HG02763 (cell line): ENCODE data around the gene RPS6KB1.
A peak's percentile ranks its signal among the peaks of the same experiment; 100 is the strongest.
"Not testable (repeated sequence)": the region's sequence is repeated elsewhere in the genome, so short reads cannot be mapped to it uniquely, and the experiment has no call there.

Source experiments
- ATAC-seq: cut with Tn5 transposase; IDR thresholded peaks from one replicate; pipeline ENCODE4 v1.9.1; 2021; ENCODE audit warnings: mild to moderate bottlenecking, moderate library complexity; ENCODE audit not compliant: unreplicated experiment

RPS6KB1 gene

DNA sequence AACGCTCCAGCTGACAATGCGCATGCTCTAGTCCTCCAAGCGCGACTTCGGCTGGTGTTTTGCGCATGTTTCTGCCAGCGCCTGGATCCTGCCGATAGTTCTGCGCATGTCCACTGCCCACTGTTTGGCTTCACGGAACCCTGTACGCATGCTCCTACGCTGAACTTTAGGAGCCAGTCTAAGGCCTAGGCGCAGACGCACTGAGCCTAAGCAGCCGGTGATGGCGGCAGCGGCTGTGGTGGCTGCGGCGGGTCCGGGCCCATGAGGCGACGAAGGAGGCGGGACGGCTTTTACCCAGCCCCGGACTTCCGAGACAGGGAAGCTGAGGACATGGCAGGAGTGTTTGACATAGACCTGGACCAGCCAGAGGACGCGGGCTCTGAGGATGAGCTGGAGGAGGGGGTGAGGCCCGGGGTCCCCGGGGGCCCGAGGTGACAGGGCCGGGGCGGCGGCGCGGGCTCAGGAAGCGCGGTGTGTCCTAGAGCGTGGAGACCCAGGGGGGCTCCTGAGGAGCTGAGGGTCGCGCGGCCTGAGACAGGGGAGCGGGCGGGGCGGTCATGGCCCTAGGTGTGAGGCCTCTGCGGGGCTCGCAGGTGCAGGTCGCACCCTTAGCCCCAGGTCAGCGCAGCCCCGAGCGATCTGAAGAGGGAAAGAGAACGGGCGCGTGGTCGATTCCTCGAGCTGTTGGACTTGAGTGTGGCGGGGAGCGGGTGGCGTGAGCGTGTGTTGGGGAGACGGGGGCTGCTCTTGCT is at the start of gene RPS6KB1, which contains the start of gene TUBD1:
Gene RPS6KB1 (plus strand): TSS at position 198 of the 752 bp plus-strand sequence. CDS start 64 bp downstream, at position 262.
Gene TUBD1 (minus strand): TSS at position 20 of the 752 bp plus-strand sequence. CDS start 1,941 bp downstream, outside the sequence.
- peak; percentile 90 for ATAC-seq

DNA sequence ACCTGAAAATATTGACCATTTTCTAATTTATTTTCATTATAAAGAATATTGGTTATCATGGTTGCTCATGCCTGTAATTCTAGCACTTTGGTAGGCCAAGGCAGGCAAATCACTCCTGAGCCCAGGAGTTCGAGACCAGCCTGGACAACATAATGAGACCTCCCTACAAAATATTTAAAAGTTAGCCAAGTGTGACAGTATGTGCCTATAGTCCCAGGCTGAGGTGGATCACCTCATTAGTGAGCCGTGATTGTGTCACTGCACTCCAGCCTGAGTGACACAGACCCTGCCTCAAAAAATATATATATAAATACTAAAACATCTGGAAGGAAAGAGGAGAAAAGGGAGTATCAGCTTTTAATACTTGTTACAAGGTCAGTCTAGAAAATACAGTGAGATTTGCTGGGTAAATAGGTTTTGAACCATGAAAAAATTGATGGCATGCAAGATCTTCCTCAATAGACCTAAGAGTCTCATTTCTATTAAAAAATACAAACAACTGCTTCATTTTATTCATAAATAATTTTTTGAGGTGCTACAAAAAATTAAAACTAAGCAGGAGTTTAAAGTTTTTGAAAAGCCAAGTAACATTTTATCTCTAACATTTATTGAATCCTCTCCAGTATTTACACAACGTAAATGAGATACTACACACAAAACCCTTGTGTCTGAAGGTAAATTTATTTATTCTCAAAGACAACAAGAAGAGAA is 47.9 kb upstream of the RPS6KB1 start:
- ATAC-seq: no peak

DNA sequence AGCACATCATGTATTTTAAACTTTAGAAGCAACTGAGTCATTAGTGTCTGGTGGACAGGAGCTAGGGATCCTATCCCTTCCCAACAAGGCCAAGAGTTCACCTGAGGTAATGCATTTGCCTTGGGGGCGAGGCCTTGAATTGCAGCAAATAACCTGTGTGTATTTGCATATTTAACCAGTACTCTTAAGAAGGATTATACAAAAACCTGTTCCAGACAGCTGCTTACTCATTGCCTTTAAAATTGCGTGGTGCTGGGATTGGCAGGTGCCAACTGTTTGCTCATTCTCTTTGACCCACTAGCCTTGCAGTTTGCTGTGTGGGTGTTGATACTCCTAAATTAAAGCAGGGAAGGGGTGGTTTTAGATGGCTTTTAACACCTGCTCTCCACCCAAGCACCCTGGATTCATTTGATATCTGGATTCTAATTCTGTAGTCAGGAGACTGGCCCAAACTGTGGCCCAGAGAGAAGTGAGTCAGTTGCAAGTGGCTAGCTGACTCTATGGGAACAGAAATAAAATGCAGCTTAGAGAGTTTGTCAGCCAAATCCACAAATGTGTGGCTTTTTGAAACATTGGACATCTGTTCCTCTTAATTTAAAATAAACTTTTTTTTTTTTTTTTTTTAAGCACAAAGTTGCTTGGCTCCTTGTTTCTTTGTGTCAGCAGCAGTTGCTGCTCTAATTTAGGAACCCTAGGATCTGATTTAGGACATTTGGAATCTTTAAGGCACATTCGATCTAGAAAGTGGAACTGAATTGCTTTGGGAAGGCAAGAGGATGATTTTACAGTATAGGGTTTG is 47.1 kb upstream of the RPS6KB1 start:
- no peak for ATAC-seq

- ATAC-seq: no peak
Observed at GRCh38 chr17:59846394-59847165, 46.3 kb upstream of the RPS6KB1 start.

DNA sequence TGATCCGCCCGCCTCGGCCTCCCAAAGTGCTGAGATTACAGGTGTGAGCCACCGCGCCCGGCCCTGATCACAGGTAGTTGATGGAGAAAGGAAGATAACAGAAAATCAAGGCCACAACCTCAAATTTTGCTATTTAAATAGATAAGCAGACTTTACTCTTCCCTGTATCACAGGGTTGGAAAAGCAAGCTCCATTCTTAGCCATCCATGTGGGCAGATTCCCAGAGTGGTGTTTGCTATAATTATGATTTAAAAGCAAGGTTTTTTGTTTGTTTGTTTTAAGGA is 44.6 kb upstream of the RPS6KB1 start:
- ATAC-seq: no peak

GRCh38 chr17:59848778-59849177 is 44.1 kb upstream of the RPS6KB1 start:
- ATAC-seq: no peak

GRCh38 chr17:59850311-59850710 is 42.6 kb upstream of the RPS6KB1 start:
- not testable (repeated sequence) for ATAC-seq

DNA sequence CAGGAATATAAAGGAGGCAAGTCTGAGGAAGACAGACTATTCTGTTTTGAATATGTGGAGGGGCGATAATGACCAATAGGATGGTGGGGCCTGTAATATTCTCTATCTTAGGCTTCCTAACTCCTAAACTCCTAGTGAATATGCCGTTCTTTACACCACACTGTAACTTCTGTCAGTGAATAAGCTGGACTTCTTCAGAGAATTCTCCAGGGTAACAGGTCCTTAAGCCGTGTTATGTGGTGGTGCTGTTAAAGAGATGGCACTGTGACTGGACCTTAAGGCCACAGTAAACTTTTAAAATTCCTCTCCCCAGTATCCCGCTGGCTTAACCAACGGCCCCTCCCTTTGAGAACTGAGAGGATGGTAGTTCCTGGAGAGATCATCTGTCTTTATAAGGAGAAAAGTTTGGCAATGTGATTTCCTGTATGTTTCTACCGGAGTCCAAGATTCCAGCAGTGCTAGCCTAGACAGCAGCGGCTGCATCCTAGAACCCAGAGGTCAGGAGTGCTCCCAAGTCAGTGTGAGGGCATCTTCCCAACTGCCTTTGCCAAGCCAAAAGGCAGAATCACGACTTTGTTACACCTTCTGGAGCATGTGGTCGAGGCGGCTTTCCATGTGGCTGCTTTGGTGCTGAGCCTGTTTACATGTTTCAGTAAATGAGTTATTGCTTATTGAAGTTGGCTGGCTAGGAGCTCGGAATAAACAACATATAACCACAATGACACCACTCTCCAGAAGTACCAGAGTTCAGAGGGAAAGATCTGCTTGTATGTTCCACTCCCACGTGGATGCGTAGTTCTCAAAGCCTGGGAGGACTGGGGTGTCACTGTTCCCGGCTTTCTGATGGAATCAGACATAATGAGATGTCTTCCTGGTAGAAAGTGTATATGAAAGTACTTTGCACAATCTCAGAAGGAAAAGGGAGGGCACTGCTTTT is 41.2 kb upstream of the RPS6KB1 start:
- ATAC-seq: no peak

- not testable (repeated sequence) for ATAC-seq
Observed at GRCh38 chr17:59852847-59853167, 40.1 kb upstream of the RPS6KB1 start.

DNA sequence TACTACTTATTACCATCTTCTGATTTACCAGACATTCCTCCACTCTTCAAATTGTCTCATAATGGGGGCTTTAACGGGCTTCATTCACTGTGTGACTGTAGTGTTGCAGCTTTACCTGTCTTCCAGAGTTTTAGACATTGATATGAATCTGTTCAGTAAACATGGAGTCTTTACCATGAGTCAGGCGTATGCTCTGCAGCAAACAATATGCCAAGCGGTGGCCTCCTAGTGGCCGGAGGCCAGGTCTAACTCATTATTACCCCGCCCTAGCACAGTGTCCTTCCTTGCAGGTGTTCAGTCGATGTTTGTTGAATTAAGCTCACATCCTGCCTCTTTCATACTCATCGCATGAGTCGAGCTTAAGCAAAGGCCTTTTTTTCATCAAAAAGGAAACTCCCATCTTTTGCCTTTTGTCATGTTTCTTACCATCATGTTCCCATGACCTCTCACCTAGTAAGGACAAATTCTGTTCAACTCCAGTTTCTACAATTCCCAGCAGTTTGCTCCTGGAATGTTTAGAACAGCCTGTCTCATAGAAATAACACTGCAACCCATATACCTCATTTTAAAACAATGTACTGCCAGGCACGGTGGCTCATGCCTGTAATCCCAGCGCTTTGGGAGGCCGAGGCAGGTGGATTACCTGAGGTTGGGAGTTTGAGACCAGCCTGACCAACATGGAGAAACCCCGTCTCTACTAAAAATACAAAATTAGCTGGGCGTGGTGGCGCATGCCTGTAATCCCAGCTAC is 39.6 kb upstream of the RPS6KB1 start:
- no peak for ATAC-seq

GRCh38 chr17:59853919-59854729 is 38.8 kb upstream of the RPS6KB1 start:
- ATAC-seq: not testable (repeated sequence)

DNA sequence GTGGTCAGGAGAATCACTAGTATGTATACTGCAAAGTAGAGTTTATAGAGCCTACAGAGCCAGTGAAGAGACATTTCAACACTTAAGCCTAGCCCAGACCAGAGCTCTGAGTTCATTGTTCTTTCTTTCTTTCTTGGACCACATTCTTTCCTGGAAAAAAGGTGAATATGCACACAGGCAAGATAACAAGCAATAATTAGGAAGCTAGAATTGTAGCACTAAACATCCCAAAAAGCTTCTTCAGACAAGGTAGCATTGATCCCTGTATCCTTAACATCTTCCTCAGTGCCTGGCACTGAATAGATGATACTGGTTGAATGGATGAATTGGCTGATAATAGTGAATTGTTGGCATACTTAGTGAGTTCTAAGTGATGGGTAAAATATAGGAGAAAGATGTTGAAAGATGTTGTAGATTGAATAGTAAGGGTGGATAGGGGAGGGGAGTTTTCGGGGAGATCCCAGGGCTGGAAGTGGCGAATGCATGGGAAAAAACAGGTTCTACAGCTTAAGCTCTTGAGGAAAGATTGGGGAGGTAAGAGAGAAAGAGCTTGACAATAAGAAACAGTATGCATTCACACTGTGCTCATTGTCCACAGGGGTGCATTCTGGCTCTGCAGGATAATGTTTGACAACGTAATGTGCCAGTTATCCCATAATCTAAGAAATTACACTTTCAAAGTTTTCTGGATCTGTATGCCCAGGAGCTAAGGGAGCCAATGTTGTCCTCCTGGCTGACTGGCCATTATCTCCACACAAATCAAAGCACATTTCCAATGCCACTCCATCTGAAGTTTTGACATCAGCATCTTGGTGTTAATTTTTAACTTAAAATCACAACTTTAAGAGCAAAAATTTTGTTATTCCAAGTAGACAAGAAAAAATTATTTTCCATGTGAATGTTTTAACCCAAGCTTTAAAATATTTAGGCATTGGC is 35.8 kb upstream of the RPS6KB1 start:
- ATAC-seq: no peak

GRCh38 chr17:59858167-59858816 is 34.6 kb upstream of the RPS6KB1 start:
- no peak for ATAC-seq

DNA sequence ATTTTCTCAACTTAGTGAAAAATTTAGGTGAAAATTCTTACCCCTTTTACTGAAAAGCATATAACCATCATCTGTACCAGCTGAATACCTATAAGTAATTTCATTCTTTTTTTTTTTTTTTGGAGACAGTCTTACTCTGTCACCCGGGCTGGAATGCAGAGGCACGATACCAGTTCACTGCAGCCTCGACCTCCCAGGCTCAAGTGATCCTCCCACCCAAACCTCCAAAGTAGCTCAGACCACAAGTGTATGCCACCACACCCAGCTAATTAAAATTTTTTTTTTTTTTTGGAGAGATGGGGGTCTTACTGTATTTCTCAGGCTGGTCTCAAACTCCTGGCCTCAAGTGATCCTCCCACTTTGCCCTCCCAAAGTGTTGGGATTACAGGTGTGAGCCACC is 34.0 kb upstream of the RPS6KB1 start:
- no peak for ATAC-seq

- no peak for ATAC-seq
Observed at GRCh38 chr17:59859444-59860025, 33.4 kb upstream of the RPS6KB1 start.

DNA sequence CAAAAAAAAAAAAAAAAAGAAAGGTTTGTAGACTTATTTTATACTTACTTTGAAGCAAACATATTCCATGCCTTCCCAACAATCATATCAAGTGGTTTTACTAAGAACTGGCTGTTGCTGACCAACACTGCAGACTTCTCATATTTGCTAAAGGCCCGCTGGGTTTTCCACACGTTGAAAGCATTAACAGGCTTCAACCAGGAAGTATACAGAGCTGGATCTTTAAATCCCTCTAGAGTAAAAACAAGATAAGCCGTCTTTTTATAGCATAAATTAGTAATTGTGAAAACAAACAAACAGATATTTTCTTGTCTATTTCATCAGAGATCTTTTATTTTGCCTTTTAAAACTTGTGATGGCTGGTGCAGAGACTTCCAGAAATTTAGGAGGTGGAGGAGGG is 29.3 kb upstream of the RPS6KB1 start:
- ATAC-seq: no peak

GRCh38 chr17:59869941-59870218 is 23.0 kb upstream of the RPS6KB1 start:
- ATAC-seq: no peak
